SK-N-MC (cell line): ENCODE data around the gene CUX1.

Experiments used
- EZH2 ChIP-seq: fragments of 200-600 bp; sonication (generic); IDR thresholded peaks from one replicate; pipeline ENCODE4 v1.6.1; 2017; ENCODE audit warnings: antibody characterized with exemption
- POLR2AphosphoS5 ChIP-seq: IDR thresholded peaks from 2 replicates; pipeline ENCODE4 v1.6.1; 2012; ENCODE audit warnings: mild to moderate bottlenecking, low read depth, low read length, borderline replicate concordance

- no peak for TF ChIP-seq EZH2
- no peak for TF ChIP-seq POLR2AphosphoS5
These were observed 53.9 kb downstream of the CUX1 start for GRCh38 chr7:101871351-101871750.
